Thyroid gland (tissue), 4 donors: ENCODE data around the gene CMSS1. TPM values are rescaled to one million over a fixed set of nuclear protein-coding genes. Genes with fewer than 3 reads are reported as not detected.

ENCODE experiments used
- DNase-seq, 2 donors: peaks; one replicate each; pipeline ENCODE4 v3.0.0-alpha.2; 2019
- H3K27ac ChIP-seq, 3 donors: fragments of 200-600 bp; sonication (generic); 1 replicate in 2 of 3; 2 replicates in 1 of 3; pipeline ENCODE4 v1.5.1; 2016 to 2019; ENCODE audit warnings: mild to moderate bottlenecking in 1 of 3, moderate library complexity in 1 of 3
- H3K27me3 ChIP-seq: fragments of 200-600 bp; sonication (generic); one replicate; pipeline ENCODE4 v1.5.1; 2019
- H3K36me3 ChIP-seq, 2 donors: fragments of 200-600 bp; sonication (generic); one replicate each; pipeline ENCODE4 v1.5.1; 2016 to 2019
- H3K4me1 ChIP-seq, 2 donors: fragments of 200-600 bp; sonication (generic); one replicate each; pipeline ENCODE4 v1.5.1; 2017 to 2019
- H3K4me3 ChIP-seq, 3 donors: fragments of 200-600 bp; sonication (generic); replicated peaks in 1 of 3; 1 replicate in 2 of 3; 2 replicates in 1 of 3; pipeline ENCODE4 v1.5.1; 2016; ENCODE audit warnings: mild to moderate bottlenecking in 1 of 3
- H3K9me3 ChIP-seq: fragments of 200-600 bp; sonication (generic); one replicate; pipeline ENCODE4 v1.5.1; 2017
- CTCF ChIP-seq, 6 experiments: fragments of 200-600 bp in 3 of 6; fragments of 450-650 bp in 3 of 6; sonication (generic) in 3 of 6; IDR thresholded peaks; one replicate each; pipeline ENCODE4 v1.5.1; 2016 to 2019; ENCODE audit warnings: antibody characterized with exemption in 6 of 6, mild to moderate bottlenecking in 2 of 6, inconsistent platforms in 1 of 6, moderate library complexity in 1 of 6
- POLR2A ChIP-seq, 2 donors: fragments of 450-650 bp; IDR thresholded peaks; one replicate each; pipeline ENCODE4 v1.6.1; 2017; ENCODE audit warnings: antibody characterized with exemption in 2 of 2, mild to moderate bottlenecking in 2 of 2, moderate library complexity in 1 of 2
- WGBS, 2 donors: methylation state at CpG; one replicate each; pipeline ENCODE4 v1.1.5; 2017; 5-methylcytosine and 5-hydroxymethylcytosine counted together
- intact Hi-C: fragments of 100-400 bp; cut with DNase I; formaldehyde crosslinking; loops from one replicate; pipeline ENCODE4 v1.15.1; 2023
- total RNA-seq, 4 donors: library from RNA; depleted of rRNA; stranded (reverse); fragments of >200 nt; gene quantifications; one replicate each; pipeline ENCODE4 v1.2.3, GENCODE V29; 2016

CMSS1 gene
- total RNA-seq, 4 donors from 2014 or later, result 7.7 to 15.0 (median 12.9) TPM

DNA sequence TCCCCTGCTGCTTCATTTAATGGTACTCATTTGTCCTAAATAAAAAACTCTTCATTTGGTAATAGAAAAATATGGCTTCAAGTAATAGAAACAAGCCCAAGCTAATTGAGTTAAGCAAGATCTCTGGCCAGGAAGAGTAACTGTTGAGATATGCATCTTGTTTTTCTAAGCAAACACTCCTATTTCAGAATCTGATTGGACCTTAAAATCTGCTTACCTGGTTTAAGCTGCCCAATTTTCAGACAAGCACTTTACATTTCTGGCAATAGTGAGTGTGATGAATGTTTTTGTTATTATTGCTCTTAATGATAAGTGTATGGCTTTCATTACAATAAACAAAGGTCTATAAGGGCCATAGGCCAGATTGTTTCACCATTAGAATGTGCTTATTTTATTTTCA lies 86.2 kb downstream of the CMSS1 start:
- Histone ChIP-seq H3K4me1 (no peaks in the 10 kb centered on the region), H3K4me3 (no peak overlapping the region), H3K36me3 (no peaks in the 10 kb centered on the region), H3K27me3 (no peaks in the 10 kb centered on the region), H3K27ac (no peak overlapping the region), H3K9me3 (no peaks in the 10 kb centered on the region)
- TF ChIP-seq POLR2A (IDR thresholded peaks at IDR 0.05) (no peak), CTCF (IDR thresholded peaks at IDR 0.05) (no peak)
- intact Hi-C loops, result no loop called here
- DNase-seq, result no peak

- no peaks in the 10 kb centered on the region for H3K9me3 ChIP-seq
- H3K27me3 ChIP-seq, result no peaks in the 10 kb centered on the region
- TF ChIP-seq POLR2A (IDR thresholded peaks at IDR 0.05), result no peak
- no peak for TF ChIP-seq CTCF (IDR thresholded peaks at IDR 0.05)
- no peak overlapping the region for H3K4me3 ChIP-seq
- WGBS, 2 donors, result 90 to 91% methylated on average over 2 of the region's 2 CpGs
- intact Hi-C loops, result no loop called here
- no peaks in the 10 kb centered on the region for H3K36me3 ChIP-seq
- no peaks in the 10 kb centered on the region for H3K4me1 ChIP-seq
- no peak for DNase-seq
- H3K27ac ChIP-seq, result no peak overlapping the region
These were observed 90.4 kb downstream of the CMSS1 start for GRCh38 chr3:99907959-99908544.

GRCh38 chr3:99909714-99910495 lies 92.2 kb downstream of the CMSS1 start:
- H3K27me3 ChIP-seq, result no peaks in the 10 kb centered on the region
- H3K4me3 ChIP-seq, result no peak overlapping the region
- WGBS, 2 donors, result 80 to 83% methylated on average over 3 of the region's 3 CpGs
- no peaks in the 10 kb centered on the region for H3K4me1 ChIP-seq
- no peaks in the 10 kb centered on the region for H3K36me3 ChIP-seq
- no peaks in the 10 kb centered on the region for H3K9me3 ChIP-seq
- TF ChIP-seq CTCF (IDR thresholded peaks at IDR 0.05) (no peak), POLR2A (IDR thresholded peaks at IDR 0.05) (no peak)
- no peak overlapping the region for H3K27ac ChIP-seq
- DNase-seq, result no peak
- intact Hi-C loops, result no loop called here

DNA sequence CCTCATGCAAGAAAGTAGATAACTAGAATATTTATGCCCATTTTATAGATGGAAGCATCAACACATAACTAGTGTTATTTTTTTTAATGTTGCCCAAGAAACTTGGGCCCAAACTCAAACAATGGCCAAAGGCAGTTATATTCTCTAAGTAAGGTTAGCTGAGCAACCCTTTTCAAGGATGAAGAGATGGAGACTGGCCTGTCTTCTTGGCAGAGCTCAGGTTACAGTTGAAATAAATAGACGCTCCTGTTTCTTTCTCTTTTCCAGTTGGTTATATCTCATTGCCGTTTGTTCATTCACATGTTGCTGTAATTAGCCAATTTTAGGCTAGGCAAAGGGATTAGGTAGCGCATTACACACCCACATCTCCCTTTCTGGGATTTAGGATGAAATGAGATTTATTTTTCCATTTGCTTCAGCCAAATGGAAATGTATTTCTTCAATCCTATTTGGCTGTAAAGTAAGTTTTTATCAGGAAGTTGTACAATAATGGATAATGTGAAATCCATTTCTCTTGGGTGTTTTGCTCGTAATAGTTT lies 93.2 kb downstream of the CMSS1 start:
- Histone ChIP-seq H3K4me3 (no peak overlapping the region), H3K4me1 (no peaks in the 10 kb centered on the region), H3K9me3 (no peaks in the 10 kb centered on the region), H3K27ac (no peak overlapping the region), H3K27me3 (no peaks in the 10 kb centered on the region), H3K36me3 (no peaks in the 10 kb centered on the region)
- WGBS, 2 donors, result 77 to 81% methylated on average over 4 of the region's 4 CpGs
- no peak for DNase-seq
- TF ChIP-seq POLR2A (IDR thresholded peaks at IDR 0.05), result no peak
- no peak for TF ChIP-seq CTCF (IDR thresholded peaks at IDR 0.05)
- intact Hi-C loops, result no loop called here

DNA sequence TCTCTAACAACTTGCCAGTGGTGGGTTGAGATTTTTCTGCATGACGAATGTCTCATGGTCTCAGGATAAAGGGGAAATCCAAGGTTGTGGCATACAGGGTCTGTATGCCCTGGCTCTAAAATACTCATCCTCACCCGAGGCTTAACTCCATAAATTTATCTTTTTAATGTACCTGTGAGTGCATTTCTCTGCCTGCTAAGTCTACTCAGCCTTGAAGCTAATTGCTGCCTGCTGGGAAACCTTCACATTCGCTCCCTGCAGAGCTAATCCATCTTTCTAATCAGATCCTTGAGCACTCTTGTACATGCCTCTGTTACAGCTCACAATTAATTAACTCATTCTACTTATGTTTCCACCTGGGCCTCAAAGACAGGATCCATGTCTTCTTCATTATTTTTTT lies 93.8 kb downstream of the CMSS1 start:
- Histone ChIP-seq H3K27ac (no peak overlapping the region), H3K4me3 (no peak overlapping the region), H3K4me1 (no peaks in the 10 kb centered on the region), H3K36me3 (no peaks in the 10 kb centered on the region), H3K27me3 (no peaks in the 10 kb centered on the region), H3K9me3 (no peaks in the 10 kb centered on the region)
- TF ChIP-seq CTCF (IDR thresholded peaks at IDR 0.05), result no peak
- no peak for TF ChIP-seq POLR2A (IDR thresholded peaks at IDR 0.05)
- intact Hi-C loops, result no loop called here
- no peak for DNase-seq
- 69 to 73% methylated on average over 3 of the region's 3 CpGs for WGBS, 2 donors
